HS-5 (cell line): Measurements from ENCODE around the gene CFAP58.

Experiments used
- DNase-seq: peaks from one replicate; pipeline ENCODE4 v3.0.0-alpha.2; 2012; ENCODE audit warnings: low read depth

Gene CFAP58

DNA sequence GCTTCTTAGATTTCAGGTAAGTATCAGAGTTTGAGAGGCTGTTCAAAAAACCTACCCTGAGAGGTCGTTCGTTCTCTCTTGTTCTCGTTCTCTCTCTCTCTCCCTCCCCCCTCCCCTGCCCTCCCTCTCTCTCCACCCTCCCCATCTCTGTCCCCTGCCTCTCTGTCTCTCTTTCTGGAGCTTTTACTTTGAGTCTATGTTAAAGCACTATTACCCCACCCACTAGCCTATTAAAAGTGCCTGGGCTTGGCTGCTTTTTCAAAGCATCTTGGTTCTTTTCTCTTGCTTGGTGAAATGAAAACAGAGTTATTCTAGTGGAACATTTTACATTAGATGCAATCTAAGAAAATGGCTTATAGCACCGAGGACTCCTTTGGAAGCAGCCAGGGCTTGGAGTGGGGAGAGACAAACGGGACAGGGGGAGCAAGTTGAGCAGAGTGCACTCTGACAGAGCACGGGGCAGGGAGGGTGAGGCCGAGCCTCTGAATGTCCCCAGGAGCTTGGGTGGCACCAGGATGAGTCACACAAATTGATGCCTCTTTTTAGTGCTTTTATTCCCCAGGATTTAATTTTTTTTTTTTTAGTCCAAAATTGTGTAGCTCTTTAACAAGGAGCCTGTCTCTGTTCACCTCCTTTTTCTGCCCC, 134.3 kb downstream of the CFAP58 start:
- DNase-seq: no peak

DNA sequence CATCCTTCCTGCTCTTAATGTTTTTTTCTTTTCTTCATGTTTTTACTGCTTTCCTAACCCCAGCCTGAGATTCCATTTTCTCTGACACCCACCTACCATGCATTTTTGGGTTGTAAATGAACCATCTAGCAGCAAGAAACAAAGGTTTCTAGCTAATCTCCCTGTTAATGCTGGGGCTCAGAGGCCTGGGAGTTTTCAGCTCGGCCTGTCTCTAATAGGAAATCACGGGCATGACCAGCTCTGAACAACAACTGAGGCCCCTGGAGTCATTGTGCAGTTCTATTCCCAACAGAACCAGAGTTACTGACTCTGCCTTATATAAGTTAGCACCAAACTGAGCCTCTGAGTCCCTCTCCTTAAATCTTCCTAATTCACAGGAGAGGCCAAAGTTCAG, 134.8 kb downstream of the CFAP58 start:
- no peak for DNase-seq

DNA sequence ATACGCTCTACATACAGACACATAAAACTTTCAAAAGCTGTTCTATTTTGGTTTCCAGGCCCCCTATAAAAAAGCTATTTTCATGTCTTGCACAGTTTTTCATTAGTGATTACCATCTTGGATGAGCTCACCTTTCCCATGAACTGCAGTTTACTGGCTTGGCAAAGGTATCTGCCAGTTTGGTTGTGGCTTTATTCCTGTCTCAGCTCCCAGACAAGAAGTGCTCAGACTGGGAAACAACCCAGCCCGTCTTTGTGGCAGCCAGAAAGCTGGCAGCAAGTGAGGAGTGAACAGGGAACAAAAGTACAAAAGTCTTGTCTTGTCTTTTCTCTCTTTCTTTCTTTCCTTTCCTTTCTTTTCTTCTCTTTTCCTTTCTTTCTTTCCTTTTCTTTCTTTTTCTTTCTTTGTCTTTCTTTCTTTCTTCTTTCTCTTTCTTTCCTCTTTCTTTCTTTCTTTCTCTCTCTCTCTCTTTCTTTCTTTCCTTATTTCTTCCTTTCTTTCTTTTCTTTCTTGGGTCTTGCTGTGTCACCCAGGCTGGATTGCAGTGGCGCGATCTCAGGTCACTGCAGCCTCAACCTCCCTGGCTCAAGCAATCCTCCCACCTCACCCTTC, 138.8 kb downstream of the CFAP58 start:
- no peak for DNase-seq

DNA sequence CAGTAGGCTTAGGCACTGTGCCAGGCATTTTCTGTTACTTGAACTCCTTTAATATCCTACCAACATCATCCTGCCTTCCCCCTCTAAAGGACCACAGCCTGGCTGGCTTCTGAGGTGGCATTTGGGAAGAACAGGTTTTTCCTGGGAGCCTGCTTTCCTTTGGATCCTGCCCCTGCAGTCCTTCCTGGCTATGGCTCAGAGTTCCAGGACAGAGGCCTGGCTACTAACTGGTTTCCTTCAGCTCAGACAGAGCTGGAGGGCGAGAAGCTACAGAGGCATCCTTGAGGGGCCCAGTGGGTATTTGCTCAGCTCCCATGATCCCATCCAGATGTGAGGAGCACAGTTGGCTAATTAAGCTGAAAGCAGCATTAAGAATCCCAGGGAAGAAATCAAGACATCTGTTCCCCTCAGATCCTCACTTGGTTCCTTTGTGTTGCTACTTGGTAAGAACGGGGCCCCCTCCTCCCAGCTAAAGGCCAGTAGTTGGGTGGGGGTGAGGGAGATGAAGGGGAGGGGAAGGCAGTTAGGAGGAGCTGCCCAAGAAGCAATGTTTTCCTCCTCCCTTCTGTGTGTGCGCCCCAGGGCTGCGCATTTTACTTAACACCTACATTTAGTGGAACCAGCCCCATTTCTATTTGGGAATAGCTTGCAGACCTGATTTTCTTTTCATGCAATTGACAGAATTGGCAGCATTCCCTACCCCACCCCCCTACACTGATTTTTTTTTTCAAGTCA, 144.9 kb downstream of the CFAP58 start:
- DNase-seq: no peak

DNA sequence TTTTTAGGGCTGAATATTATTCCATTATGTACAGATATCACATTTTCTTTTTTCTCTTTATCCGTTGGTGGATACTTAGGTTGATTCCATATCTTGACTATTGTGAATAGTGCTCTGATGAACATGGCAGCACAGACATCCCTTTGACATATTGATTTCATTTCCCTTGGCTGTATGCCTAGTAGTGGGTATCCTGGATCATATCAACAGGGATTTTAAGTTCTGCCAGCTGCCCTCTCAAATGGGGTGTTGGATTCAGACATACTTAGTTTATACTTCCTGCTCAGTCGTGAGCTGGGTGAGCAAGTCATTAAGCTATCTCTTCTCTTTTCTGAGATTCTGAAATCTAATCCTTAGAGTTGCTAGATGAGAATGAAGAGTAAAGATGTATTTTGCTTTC, 147.8 kb downstream of the CFAP58 start:
- DNase-seq: no peak

DNA sequence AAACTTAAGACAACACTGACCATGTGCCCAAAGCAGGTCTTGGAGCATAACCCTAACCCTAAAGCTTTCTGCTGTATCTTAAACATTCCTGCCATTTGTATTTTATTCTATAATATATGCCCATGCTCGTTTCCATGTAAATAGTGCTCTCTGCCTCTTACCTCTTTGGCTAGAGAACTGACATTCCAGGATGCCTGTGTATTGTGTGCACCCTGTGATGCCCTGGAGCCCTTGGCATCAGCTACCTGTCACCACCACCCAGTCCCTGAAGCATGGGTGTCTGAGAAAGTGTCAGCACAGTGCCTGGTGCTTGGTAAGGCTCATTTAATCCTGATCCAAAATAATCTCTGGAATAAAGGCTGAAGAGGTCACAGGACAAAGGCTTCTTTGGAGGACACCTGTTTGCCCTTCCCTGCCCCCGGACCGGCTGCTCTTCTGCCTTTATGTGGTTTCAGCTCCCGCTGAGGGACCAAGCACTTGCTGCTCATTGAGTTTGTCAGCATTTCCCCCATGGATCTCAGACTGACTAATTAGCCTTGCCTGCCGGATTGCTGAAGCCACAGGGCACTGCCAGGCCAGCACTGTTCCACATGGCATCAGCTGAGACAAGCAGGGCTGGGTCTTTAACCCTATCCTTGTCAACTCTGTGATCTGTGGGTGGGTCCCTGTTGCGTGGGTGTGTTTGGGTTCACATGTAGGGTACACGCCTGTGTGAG, 148.4 kb downstream of the CFAP58 start:
- no peak for DNase-seq

DNA sequence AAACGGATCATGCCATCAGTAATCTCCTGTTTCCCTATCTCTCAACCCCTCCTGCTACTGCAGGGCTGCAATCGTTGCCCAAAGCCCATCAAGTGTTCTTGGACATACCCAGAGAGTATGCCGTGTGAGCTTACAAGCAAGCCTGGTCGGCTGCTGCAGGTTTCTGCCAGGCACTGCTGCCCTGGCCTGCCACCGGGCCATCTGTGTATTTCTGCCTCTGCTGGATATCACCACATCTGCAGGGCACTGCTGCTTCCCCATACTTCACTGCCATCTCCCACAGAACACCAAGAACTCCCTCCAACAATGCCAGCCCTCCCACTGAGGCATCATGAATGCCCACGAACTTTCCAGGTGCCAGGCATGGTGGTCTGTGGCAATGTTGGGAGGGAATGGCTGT, 149.3 kb downstream of the CFAP58 start:
- DNase-seq: no peak
